T-helper 22 cell (primary cell): ENCODE results near the gene OR4M1.
"Not testable (repeated sequence)": the region's sequence is repeated elsewhere in the genome, so short reads cannot be mapped to it uniquely, and the experiment has no call there.

Source experiments
- DNase-seq: peaks from one replicate; pipeline ENCODE4 v3.0.0-alpha.2; 2020; ENCODE audit warnings: low read depth

Gene OR4M1

DNA sequence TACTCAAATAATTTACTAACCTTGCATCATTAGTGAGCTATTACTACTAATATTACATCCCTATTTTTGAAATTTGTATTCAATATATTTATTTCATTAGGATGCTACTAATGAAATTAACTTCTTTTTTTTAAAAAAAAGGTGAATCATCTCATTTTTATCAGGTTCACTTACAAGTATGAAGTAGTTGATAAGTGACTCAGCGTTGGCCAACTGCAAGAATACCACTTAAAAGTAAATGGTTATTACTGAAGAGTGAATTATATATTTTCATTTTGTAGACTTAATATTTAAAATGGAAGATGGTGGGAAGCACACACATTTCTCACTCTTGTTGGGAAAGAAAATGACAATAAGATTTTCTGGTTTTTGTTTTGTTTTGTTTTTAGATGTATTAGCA is 49.9 kb downstream of the OR4M1 start:
- no peak for DNase-seq

DNA sequence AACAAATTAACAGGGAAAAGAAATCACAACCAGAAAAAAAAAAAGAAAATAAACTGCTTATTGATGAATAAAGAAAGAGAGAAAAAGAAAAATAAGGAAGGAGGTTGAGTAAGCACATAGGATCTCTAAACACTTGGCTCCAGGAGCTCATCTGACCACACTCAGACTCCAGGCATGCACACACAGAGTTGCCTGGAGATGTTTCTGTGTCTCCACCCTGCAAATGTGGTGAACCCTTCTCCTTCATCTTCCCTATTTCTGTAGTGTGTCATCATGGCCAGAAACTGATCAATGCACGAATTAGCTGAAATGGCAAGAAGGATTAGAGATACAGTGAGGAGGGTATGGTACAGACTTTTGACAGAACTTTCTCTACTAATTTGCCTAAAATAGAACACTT is 50.5 kb downstream of the OR4M1 start:
- no peak for DNase-seq

DNA sequence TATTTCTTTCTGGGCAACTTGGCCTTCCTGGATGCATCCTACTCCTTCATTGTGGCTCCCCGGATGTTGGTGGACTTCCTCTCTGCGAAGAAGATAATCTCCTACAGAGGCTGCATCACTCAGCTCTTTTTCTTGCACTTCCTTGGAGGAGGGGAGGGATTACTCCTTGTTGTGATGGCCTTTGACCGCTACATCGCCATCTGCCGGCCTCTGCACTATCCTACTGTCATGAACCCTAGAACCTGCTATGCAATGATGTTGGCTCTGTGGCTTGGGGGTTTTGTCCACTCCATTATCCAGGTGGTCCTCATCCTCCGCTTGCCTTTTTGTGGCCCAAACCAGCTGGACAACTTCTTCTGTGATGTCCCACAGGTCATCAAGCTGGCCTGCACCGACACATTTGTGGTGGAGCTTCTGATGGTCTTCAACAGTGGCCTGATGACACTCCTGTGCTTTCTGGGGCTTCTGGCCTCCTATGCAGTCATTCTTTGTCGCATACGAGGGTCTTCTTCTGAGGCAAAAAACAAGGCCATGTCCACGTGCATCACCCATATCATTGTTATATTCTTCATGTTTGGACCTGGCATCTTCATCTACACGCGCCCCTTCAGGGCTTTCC is 54.4 kb downstream of the OR4M1 start:
- not testable (repeated sequence) for DNase-seq

DNA sequence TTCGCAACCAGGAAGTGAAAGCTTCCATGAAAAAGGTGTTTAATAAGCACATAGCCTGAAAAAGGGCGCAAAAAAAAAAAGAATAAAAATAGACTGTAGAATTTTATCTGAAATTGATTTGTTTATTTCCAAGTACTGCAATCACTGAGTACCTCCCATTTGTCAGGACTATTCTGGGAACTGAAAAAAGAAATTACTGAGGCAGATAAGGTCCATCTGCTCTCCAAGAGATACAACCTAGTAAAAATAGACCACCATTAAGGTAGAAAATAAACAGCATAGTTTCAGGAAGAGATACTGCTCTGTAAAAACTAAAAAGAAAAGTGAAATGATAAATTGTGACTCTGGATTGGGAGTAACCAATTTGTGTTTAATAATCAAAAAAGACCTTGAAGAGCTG is 55.0 kb downstream of the OR4M1 start:
- DNase-seq: no peak
